Upper lobe of left lung (tissue), 6 donors: Measurements from ENCODE around the gene MEX3D. TPM values are rescaled to one million over a fixed set of nuclear protein-coding genes. Genes with fewer than 3 reads are reported as not detected.
A peak's percentile ranks its signal among the peaks of the same experiment; 100 is the strongest.
"Not testable (repeated sequence)": the region's sequence is repeated elsewhere in the genome, so short reads cannot be mapped to it uniquely, and the experiment has no call there.

Source experiments
- ATAC-seq, 2 donors: fragments of 200-7000 bp; cut with Tn5 transposase; one replicate each; pipeline ENCODE4 v1.9.1; 2022; ENCODE audit warnings: mild to moderate bottlenecking in 2 of 2, moderate library complexity in 2 of 2; ENCODE audit not compliant: low FRiP score in 2 of 2
- DNase-seq, 2 donors: peaks; one replicate each; pipeline ENCODE4 v3.0.0-alpha.2; 2019 to 2020
- H3K27ac ChIP-seq, 4 donors: fragments of 200-600 bp; sonication (generic); one replicate each; pipeline ENCODE4 v1.5.1; 2016 to 2019
- H3K27me3 ChIP-seq, 4 donors: fragments of 200-600 bp; sonication (generic); one replicate each; pipeline ENCODE4 v1.5.1; 2017 to 2019
- H3K36me3 ChIP-seq, 4 donors: fragments of 200-600 bp; sonication (generic); one replicate each; pipeline ENCODE4 v1.5.1; 2016 to 2019
- H3K4me1 ChIP-seq, 4 donors: fragments of 200-600 bp; sonication (generic); one replicate each; pipeline ENCODE4 v1.5.1; 2018 to 2019
- H3K4me3 ChIP-seq, 4 donors: fragments of 200-600 bp; sonication (generic); one replicate each; pipeline ENCODE4 v1.5.1; 2017 to 2019; ENCODE audit warnings: mild to moderate bottlenecking in 2 of 4, moderate library complexity in 1 of 4
- H3K9me3 ChIP-seq, 4 donors: fragments of 200-600 bp; sonication (generic); one replicate each; pipeline ENCODE4 v1.5.1; 2018 to 2019
- CTCF ChIP-seq, 6 experiments: fragments of 450-650 bp in 4 of 6; fragments of 200-600 bp in 2 of 6; sonication (generic) in 2 of 6; IDR thresholded peaks; one replicate each; pipeline ENCODE4 v1.5.1; 2016 to 2019; ENCODE audit warnings: antibody characterized with exemption in 6 of 6
- EP300 ChIP-seq, 4 donors: sonication (generic); formaldehyde crosslinking; IDR thresholded peaks; one replicate each; pipeline ENCODE4 v1.5.1; 2017; ENCODE audit warnings: antibody characterized with exemption in 4 of 4, control low read depth in 2 of 4
- POLR2A ChIP-seq, 4 donors: fragments of 450-650 bp; IDR thresholded peaks; one replicate each; pipeline ENCODE4 v1.5.1; 2016 to 2017; ENCODE audit warnings: antibody characterized with exemption in 4 of 4, mild to moderate bottlenecking in 2 of 4
- POLR2AphosphoS5 ChIP-seq, 2 donors: sonication (generic); formaldehyde crosslinking; IDR thresholded peaks; one replicate each; pipeline ENCODE4 v1.5.1; 2017; ENCODE audit warnings: antibody characterized with exemption in 2 of 2
- WGBS, 2 donors: methylation state at CpG; one replicate each; pipeline ENCODE4 v1.1.5; 2017 to 2018; 5-methylcytosine and 5-hydroxymethylcytosine counted together
- total RNA-seq, 6 donors: library from RNA; depleted of rRNA in 4 of 6; stranded (reverse); fragments of >200 nt in 4 of 6; gene quantifications; one replicate each; pipeline versions ENCODE4 v1.1.0 to v1.2.1, GENCODE V29; 2016 to 2021
- donor health status: DM: no; HTN: no; CAD: no; lungs with moderate emphysema.
- donor health status: DM: no; HTN: yes; CAD: no; lungs with severe emphysema.

Gene MEX3D
- total RNA-seq, 6 donors from 2014 or later: 18.0 to 43.7 (median 26.5) TPM

DNA sequence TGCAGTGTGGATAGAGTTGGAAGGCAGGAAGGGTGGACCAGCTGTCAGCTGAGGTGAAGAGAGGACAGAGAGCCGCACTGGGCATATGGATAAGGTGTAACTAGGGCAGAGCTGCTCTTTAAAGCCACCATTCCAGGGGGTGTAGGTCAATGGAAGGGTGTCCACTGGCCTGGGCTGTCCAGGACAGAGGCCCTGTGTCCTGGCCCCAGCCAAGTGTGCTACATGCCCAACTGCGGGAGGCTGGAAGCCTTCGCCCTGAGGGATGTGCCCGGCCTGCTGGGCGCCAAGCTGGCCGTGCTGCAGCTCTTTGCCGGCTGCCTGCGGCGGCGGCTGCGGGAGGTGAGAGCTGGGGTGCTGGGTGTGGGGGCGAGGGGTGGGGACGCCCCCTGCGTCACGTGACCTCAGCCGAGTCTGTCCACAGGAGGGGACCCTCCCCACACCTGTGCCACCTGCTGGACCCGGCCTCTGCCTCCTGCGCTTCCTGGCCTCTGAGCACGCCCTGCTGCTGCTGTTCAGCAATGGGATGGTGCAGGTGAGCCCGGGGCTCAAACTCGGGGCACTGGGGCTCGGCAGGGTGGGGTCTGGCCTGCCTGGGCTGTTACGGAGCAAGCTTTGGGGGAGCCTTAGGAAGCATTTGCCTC lies 34.5 kb downstream of the MEX3D start:
- TF ChIP-seq POLR2A (IDR thresholded peaks at IDR 0.05) (no peak), EP300 (IDR thresholded peaks at IDR 0.05) (no peak), POLR2AphosphoS5 (IDR thresholded peaks at IDR 0.05) (no peak), CTCF (IDR thresholded peaks at IDR 0.05) (no peak)
- DNase-seq (peak in 1 of 2 donors; percentile 68), ATAC-seq (no peak)
- Histone ChIP-seq H3K9me3 (no peaks in the 10 kb centered on the region), H3K4me1 (no peaks in the 10 kb centered on the region), H3K27ac (no peak overlapping the region), H3K27me3 (peaks cover 0 to 7% (median under 1%) of the 10 kb centered on the region in 4 donors), H3K36me3 (no peaks in the 10 kb centered on the region), H3K4me3 (no peak overlapping the region)
- WGBS, 2 donors: 78 to 90% methylated on average over 5 to 22 of the region's 23 CpGs

DNA sequence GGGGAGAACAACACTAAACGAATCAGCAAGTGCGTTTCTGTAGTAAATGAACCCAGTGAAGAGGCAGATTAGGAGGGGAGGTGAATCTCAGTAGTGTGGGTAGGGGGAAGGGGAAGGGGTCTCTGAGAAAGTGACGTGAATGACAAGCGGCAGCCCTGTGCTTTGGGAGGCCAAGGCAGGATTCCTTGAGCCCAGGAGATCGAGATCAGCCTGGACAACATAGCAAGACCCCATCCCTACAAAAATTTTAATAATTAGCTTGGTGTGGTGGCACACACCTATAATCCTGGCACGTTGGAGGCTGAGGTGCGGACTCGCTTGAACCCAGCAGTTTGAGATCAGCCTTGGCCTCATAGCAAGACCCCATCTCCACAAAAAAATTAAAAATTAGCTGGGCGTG lies 36.1 kb downstream of the MEX3D start:
- Histone ChIP-seq H3K27me3 (peaks cover 0 to 4% (median under 1%) of the 10 kb centered on the region in 4 donors), H3K9me3 (no peaks in the 10 kb centered on the region), H3K27ac (no peak overlapping the region), H3K36me3 (no peaks in the 10 kb centered on the region), H3K4me1 (no peaks in the 10 kb centered on the region), H3K4me3 (no peak overlapping the region)
- DNase-seq: no peak
- 82 to 85% methylated on average over 9 of the region's 9 CpGs for WGBS, 2 donors
- TF ChIP-seq CTCF (IDR thresholded peaks at IDR 0.05): no peak
- no peak for TF ChIP-seq EP300 (IDR thresholded peaks at IDR 0.05)
- no peak for TF ChIP-seq POLR2AphosphoS5 (IDR thresholded peaks at IDR 0.05)
- no peak for ATAC-seq

DNA sequence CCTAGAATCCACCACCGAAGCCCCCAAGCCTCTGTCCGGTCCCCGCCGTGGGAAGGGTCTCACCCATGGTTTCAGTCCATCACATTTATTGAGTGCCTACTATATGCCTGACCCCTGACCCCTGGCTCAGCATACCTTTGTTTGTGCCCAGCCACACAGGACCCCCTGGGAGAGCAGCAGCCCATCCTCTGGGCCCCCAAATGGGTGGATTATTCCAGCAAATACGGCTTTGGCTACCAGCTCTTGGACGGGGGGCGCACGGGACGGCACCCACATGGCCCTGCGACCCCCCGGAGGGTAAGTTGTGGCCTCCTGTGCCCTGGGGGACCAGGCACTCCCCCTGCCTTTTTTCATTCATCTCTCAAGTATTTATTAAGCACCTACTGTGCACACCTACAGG lies 36.5 kb downstream of the MEX3D start:
- Histone ChIP-seq H3K27ac (no peak overlapping the region), H3K4me1 (no peaks in the 10 kb centered on the region), H3K27me3 (peaks cover 0 to 4% (median under 1%) of the 10 kb centered on the region in 4 donors), H3K36me3 (no peaks in the 10 kb centered on the region), H3K4me3 (no peak overlapping the region), H3K9me3 (no peaks in the 10 kb centered on the region)
- TF ChIP-seq POLR2AphosphoS5 (IDR thresholded peaks at IDR 0.05): no peak
- TF ChIP-seq CTCF (IDR thresholded peaks at IDR 0.05): no peak
- no peak for TF ChIP-seq EP300 (IDR thresholded peaks at IDR 0.05)
- TF ChIP-seq POLR2A (IDR thresholded peaks at IDR 0.05): no peak
- 82 to 91% methylated on average over 8 to 11 of the region's 11 CpGs for WGBS, 2 donors
- DNase-seq: no peak
- no peak for ATAC-seq

- DNase-seq, ATAC-seq, H3K27ac ChIP-seq, H3K4me3 ChIP-seq, H3K27me3 ChIP-seq, H3K4me1 ChIP-seq, H3K36me3 ChIP-seq, H3K9me3 ChIP-seq: not testable (repeated sequence)
- WGBS, 2 donors: 88 to 91% methylated on average over 11 of the region's 11 CpGs
These were observed 37.3 kb downstream of the MEX3D start for GRCh38 chr19:1530856-1531255.

DNA sequence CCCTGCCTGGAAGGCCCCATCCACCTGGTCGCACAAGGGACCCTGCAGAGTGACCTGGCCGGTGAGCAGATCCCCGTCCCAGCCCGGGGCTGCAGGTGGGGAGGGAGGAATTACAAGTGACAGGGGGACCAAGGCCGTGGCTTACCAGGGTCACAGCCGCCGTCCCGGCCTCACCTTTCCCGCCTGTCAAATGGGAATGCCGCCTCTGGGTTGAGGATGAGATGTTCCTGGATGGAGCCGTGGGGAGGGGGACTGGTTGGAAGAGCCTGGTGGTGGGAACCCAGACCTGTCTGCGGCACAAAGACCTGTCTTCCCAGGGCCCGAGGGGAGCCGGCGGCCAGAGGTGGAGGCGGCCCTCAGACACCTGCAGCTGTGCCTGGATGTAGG lies 38.7 kb downstream of the MEX3D start:
- peaks cover 0 to 21% (median 6%) of the 10 kb centered on the region in 4 donors for H3K27me3 ChIP-seq
- 77 to 82% methylated on average over 9 to 16 of the region's 16 CpGs for WGBS, 2 donors
- H3K36me3 ChIP-seq: no peaks in the 10 kb centered on the region
- no peak overlapping the region for H3K4me3 ChIP-seq
- no peak overlapping the region for H3K27ac ChIP-seq
- no peaks in the 10 kb centered on the region for H3K9me3 ChIP-seq
- H3K4me1 ChIP-seq: peaks cover 0 to under 1% (median 0%) of the 10 kb centered on the region in 4 donors
- no peak for ATAC-seq
- TF ChIP-seq CTCF (IDR thresholded peaks at IDR 0.05): no peak
- no peak for TF ChIP-seq EP300 (IDR thresholded peaks at IDR 0.05)
- TF ChIP-seq POLR2AphosphoS5 (IDR thresholded peaks at IDR 0.05): no peak
- no peak for TF ChIP-seq POLR2A (IDR thresholded peaks at IDR 0.05)
- no peak for DNase-seq
